GM12801 (cell line): Measurements from ENCODE around the gene NMBR.

Experiments used
- CTCF ChIP-seq: IDR thresholded peaks from one replicate; pipeline ENCODE4 v1.5.1; 2011; ENCODE audit warnings: control low read depth; ENCODE audit not compliant: insufficient read length; ENCODE audit errors: extremely low read depth

The NMBR gene

GRCh38 chr6:142184307-142184706, 37.4 kb upstream of the NMBR start:
- no peak for TF ChIP-seq CTCF

- TF ChIP-seq CTCF, result no peak
Measured at GRCh38 chr6:142183351-142183750, 36.4 kb upstream of the NMBR start.

- TF ChIP-seq CTCF, result no peak
Measured at GRCh38 chr6:142182004-142182403, 35.1 kb upstream of the NMBR start.

- no peak for TF ChIP-seq CTCF
Measured at GRCh38 chr6:142178129-142178528, 31.2 kb upstream of the NMBR start.

GRCh38 chr6:142174703-142175102, 27.8 kb upstream of the NMBR start:
- TF ChIP-seq CTCF, result no peak

- TF ChIP-seq CTCF, result no peak
Measured at GRCh38 chr6:142173980-142174379, 27.1 kb upstream of the NMBR start.

- TF ChIP-seq CTCF, result no peak
Measured at GRCh38 chr6:142172758-142173157, 25.8 kb upstream of the NMBR start.

GRCh38 chr6:142171351-142171750, 24.4 kb upstream of the NMBR start:
- TF ChIP-seq CTCF, result no peak
